GM19467 (cell line): ENCODE measurements around the gene PDE4D.
"Not testable (repeated sequence)": the region's sequence is repeated elsewhere in the genome, so short reads cannot be mapped to it uniquely, and the experiment has no call there.

Experiments
- ATAC-seq: cut with Tn5 transposase; IDR thresholded peaks from one replicate; pipeline ENCODE4 v1.9.1; 2021; ENCODE audit warnings: mild to moderate bottlenecking, moderate library complexity; ENCODE audit not compliant: unreplicated experiment

The PDE4D gene

DNA sequence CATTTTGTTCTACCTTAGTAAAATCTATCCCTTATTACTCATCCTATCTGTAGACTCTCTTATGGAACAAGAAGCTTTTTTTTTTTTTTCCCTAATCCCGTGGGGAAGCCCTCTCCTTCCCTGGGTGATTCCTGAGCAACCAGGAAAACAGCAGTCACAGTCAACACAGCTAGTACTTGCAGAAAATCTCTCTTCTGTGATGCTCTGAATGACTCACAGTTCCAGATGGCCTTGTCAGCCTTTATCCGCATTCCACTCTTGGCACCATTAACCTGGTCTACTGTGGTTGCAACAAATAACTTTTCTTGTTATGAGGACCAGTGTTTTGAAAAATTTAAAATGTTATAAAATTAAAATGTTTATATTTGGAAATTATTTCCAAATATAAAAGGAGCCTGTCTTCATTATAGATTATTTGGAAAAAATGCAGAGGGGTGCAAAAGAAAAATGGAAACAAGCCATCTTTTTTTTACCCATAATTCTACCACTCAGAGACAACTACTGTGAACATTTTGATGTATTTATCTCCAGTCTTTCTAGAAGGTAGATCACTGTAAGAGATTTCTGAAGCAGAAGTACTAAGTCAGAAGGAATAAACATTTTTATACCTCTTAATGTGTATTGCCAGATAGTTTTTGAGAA lies 824.0 kb downstream of the PDE4D start:
- no peak for ATAC-seq

DNA sequence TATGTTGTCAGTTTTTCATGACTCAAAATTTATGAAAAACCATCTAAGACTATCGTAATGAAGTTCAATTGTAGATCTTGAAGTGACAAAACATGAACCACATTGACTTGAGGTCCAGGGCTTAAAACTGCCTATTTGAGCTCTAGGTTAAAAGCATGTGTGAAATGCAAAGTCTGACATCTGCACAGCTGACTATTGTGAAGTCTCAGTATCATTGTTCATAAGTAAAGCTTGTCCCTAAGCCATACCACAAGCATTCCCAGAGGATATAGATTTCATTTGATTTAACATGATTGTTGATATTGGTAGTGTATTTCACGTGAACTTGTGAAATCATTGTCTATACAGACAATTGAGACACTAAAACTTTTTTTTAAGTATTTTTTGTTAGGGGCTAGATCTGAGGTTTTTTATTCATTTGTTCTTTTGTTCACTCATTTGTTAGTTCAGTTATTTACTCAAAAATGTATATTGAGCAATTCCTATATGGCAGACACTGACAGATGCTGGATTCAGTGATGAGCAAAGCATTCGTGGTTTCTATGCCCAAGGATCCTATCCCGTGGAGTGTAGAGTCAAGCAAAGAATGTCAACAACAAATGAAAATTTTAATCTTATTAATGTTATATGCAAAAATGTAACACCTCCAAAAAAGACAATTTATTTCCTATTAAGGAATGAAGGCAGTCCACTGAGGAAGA lies 825.4 kb downstream of the PDE4D start:
- ATAC-seq: no peak

GRCh38 chr5:59066367-59067163 lies 827.0 kb downstream of the PDE4D start:
- no peak for ATAC-seq

DNA sequence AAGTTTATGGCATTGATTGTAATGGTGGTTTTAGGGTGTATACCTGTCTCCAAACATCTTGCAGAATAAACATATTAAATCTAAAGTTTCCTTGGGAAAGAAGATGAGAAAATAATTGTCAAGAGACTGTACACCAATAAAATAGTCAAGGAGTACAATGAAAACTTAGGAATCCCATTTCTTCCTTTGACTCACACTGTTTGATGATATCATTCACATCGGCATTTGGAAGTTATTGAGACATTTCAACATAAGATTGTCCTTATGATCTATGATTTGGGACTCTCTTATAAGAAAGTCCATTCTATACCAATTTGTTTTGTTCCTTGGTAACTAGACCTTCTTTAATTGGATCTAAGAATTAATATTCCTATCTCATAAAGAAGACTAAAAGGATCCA lies 828.0 kb downstream of the PDE4D start:
- no peak for ATAC-seq

DNA sequence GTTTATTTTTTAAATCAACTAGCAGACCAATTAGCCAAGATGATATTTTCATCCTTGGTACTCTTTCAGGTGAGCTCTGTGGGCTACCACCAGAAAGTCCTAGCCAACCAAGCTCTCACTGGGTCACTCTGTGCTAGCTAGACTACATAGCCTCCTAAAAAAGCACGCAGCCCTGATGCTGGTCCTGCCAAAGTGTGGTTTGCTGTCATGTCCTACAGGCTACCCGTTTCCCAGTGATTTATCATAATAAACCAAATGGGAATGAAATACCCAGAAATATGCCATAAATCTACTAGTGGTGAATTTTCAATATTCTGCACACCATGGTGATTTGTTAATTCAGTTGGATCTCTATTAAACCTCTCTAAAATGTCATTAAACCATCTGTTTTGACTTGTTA lies 829.2 kb downstream of the PDE4D start:
- ATAC-seq: no peak

GRCh38 chr5:59062986-59063683 lies 830.4 kb downstream of the PDE4D start:
- no peak for ATAC-seq

DNA sequence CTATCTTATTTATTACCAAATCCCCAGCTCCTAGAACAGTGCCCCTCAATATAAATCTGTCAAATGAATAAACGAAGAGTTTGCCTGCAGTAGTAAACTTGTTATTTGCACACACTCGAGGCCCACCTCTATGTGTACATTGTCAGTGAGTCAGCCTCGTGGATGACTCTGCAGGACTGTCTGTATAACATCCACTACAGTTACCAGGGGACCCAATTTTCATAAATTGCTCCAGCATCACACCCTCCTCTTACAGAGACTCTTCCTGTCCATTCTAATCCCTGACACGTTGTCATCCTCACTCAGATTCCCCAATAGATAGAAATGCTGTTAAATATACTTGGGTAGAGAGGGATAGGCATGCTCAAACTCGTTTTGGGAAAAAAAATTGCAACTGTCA lies 832.1 kb downstream of the PDE4D start:
- no peak for ATAC-seq

GRCh38 chr5:59058969-59059687 lies 834.4 kb downstream of the PDE4D start:
- ATAC-seq: no peak

DNA sequence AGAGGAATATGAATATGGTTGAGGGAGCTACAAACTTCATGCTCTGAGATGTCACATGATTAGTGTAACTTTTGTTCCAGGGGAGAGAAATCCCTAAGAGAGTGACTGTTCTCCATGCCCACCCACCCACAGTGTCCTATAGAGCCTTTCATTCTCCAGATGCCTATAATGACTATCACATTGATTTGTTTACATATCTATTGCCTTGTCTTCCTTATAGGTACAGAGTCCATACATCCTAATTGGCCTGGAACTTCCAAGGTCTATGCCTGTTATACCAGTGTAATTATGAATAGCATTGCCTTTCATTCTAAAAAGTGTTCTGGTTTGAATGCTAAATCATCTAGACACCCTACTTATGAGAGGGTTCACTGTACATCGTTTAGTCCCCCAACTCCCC lies 835.3 kb downstream of the PDE4D start:
- no peak for ATAC-seq

GRCh38 chr5:59056599-59056998 lies 836.9 kb downstream of the PDE4D start:
- ATAC-seq: not testable (repeated sequence)

- ATAC-seq: no peak
These were observed 837.6 kb downstream of the PDE4D start for GRCh38 chr5:59055745-59056448.

DNA sequence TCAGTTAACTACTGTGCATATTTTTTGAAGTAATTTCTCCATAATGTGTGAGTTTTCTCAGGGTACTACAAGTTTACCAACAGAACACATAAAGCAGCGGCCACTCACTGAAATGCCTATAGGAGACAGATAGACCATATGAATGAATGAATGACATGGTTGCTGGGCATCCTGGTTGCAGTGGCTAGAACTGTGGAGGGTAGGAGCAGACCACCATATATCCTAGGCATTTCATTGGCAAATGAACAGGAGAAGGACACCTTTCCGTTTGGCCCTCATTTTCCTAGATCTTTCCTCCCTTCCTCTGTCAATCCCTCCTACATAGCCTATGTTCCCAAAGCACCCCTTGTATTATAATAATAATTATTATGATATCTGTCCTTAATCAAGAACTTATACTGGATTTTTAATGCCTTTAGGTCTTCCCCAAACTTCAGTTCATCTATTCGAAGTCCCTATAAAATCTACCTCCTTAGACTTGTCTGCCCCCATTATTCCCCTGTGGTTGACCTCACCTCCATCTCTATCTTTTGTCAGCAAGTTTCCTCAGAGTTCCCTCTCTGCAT lies 838.5 kb downstream of the PDE4D start:
- no peak for ATAC-seq

DNA sequence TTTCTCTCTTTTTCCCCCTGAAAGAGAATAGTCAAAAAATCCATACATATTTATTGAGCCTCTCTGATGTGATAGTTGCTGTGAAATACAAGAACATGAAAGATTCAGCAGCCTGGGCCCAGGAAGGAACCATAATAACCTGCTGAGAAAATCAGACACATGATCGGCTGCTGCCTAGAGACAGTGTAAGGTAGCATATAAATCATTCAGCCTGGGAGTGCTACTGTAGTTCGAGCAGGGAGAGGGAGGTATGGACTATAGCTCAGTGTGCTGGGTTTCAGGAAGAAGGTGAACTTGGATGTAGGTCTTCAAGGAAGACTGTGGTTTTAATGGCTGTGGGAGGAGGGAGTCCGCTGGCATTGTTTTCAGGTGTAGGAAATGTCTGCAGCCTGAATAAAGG lies 841.6 kb downstream of the PDE4D start:
- ATAC-seq: no peak

- ATAC-seq: no peak
These were observed 844.4 kb downstream of the PDE4D start for GRCh38 chr5:59049095-59049494.

DNA sequence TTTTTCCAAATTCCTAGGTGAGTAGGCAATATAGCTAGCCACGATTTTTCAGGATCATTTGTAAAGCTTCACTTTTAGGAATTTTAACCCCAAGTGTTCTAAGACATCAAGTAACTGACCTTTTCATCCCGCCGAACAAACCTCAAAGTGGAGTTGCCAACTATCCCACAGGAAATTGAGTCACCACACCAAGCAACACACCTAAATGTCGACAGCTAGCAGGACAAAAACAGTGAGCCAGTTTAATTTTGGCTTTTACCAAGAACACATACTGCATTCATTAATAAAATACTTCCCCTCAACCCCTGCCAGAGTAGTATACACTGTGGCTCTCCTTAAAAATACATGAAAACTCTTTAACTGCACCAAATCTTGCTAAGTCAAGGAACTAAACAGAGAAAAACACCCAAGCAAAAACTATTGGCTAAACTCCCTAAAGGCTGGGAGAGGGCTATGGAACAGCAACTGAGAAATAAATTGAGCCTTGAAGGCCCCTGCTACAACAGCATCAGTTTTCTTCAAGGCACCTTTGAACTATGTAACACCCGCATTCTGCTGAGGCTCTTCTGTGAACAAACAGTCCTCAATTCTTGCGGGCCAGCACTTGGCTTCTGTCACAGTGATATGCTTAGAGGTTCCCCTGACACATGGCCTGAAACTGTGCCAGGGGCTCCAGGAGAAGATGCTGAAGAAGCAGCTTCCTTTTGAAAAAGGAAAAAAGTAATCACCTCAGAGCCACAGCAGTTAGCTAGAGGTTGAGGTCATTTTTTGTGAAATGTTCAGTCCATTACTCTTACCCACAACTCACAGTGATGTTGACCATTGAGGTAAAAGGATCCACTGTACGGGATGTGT lies 851.1 kb downstream of the PDE4D start:
- no peak for ATAC-seq

DNA sequence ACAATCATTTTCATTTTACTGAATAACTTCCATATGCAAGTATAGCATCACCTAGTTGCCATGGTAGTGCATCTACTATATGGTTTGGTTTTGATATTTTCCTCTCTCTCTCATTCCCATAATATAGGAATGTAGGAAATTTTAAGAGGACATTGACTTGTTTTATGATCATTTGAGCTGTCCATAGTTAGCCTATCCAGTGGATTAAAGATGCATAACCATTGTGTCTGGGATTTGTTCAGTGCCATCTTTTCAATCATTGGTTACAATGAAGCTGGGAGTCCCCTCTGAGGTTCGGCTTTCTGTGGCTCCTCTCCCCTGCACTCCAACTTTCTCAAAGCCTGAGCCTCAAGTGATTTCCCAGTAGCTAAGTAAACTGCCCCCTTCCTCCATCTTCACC lies 852.2 kb downstream of the PDE4D start:
- no peak for ATAC-seq

DNA sequence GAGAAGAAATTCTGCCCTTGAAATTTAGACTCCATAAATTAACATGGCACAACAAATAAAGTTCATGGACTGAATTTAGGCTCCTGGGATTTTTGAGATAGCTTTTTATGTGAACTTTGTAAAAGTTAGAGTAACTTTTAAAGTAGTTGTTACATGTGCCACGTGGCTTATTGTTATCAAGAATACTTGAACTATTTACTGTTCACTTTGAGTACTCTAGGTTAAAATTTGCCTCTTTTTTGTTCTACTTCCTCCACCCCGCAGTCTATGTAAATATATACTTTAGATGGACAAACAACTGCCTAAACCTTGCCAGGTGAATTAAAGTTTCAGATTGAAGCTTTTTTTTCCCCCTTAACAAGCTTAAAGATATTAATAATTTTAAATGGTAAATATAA lies 852.7 kb downstream of the PDE4D start:
- no peak for ATAC-seq

- ATAC-seq: no peak
These were observed 853.3 kb downstream of the PDE4D start for GRCh38 chr5:59040024-59040803.
